Erythroblast (primary cell): ENCODE results near the gene GRIK4.

Experiments used
- GATA1 ChIP-seq: IDR thresholded peaks from 2 replicates; pipeline ENCODE4 v1.6.1; 2011; ENCODE audit warnings: low read depth, mild to moderate bottlenecking, control low read depth, low read length, moderate library complexity
- POLR2A ChIP-seq: IDR thresholded peaks from 2 replicates; pipeline ENCODE4 v1.6.1; 2011; ENCODE audit warnings: mild to moderate bottlenecking, low read length

DNA sequence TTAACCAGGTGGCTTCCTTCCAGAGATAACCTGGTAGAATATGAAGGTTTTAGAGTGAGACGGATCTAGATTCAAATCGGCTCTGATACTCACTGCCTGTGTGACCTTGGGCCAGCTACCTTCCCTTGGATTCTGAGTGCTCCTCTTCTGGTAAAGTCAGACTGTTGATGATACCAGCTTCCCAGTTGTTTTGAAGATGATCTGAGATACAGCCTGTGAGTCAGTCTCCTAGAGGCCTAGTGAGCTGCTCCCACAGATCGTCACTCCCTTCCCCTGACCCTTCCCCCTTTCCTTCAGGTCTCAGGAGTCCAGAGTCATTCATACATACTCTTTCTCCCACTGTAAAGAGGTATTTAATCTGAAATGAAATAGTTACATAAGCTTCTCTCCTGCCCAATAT is 207.8 kb downstream of the GRIK4 start:
- TF ChIP-seq POLR2A (no peak), GATA1 (no peak)
